GM06990 (cell line): ENCODE measurements around the gene FOXC2.

Source experiments
- DNase-seq: peaks from one replicate; pipeline ENCODE4 v3.0.0-alpha.2; 2011; ENCODE audit not compliant: insufficient read length; ENCODE audit errors: extremely low read depth
- H3K27me3 ChIP-seq: replicated peaks from 2 replicates; pipeline ENCODE4 v1.6.0; 2011; ENCODE audit warnings: low read length; ENCODE audit not compliant: control insufficient read depth, insufficient read depth
- H3K36me3 ChIP-seq: 2 replicates; pipeline ENCODE4 v1.5.1; 2011; ENCODE audit warnings: low read length; ENCODE audit not compliant: control insufficient read depth, insufficient read depth
- H3K4me3 ChIP-seq: replicated peaks from 2 replicates; pipeline ENCODE4 v1.5.1; 2011; ENCODE audit warnings: low read depth, mild to moderate bottlenecking, control low read depth, low read length
- CTCF ChIP-seq: IDR thresholded peaks from 2 replicates; pipeline ENCODE4 v1.5.1; 2011; ENCODE audit warnings: low read length, control low read depth, mild to moderate bottlenecking, inconsistent platforms; ENCODE audit not compliant: insufficient read depth, poor library complexity, severe bottlenecking

FOXC2 gene

GRCh38 chr16:86525696-86526095, 40.9 kb upstream of the FOXC2 start:
- TF ChIP-seq CTCF, result no peak
- Histone ChIP-seq H3K27me3 (no peaks in the 10 kb centered on the region), H3K36me3 (no peaks in the 10 kb centered on the region), H3K4me3 (no peak overlapping the region)
- DNase-seq, result no peak

- DNase-seq, result no peak
- Histone ChIP-seq H3K4me3 (no peak overlapping the region), H3K27me3 (no peaks in the 10 kb centered on the region), H3K36me3 (peaks cover 2% of the 10 kb centered on the region; the same call in 1 of the 2 replicates)
- no peak for TF ChIP-seq CTCF
These were observed 39.3 kb upstream of the FOXC2 start for GRCh38 chr16:86527366-86527765.

GRCh38 chr16:86528061-86528929, 38.3 kb upstream of the FOXC2 start:
- DNase-seq, result no peak
- TF ChIP-seq CTCF, result no peak
- H3K4me3 ChIP-seq, result no peak overlapping the region
- H3K36me3 ChIP-seq, result peaks cover 2% of the 10 kb centered on the region; the same call in 1 of the 2 replicates
- no peaks in the 10 kb centered on the region for H3K27me3 ChIP-seq

- no peak overlapping the region for H3K4me3 ChIP-seq
- TF ChIP-seq CTCF, result no peak
- DNase-seq, result no peak
- no peaks in the 10 kb centered on the region for H3K27me3 ChIP-seq
- H3K36me3 ChIP-seq, result peaks cover 2% of the 10 kb centered on the region; the same call in 1 of the 2 replicates
These were observed 37.5 kb upstream of the FOXC2 start for GRCh38 chr16:86529160-86529559.

GRCh38 chr16:86530251-86531190, 36.1 kb upstream of the FOXC2 start:
- no peak for DNase-seq
- no peak for TF ChIP-seq CTCF

More at GRCh38 chr16:86530251-86531190, 36.1 kb upstream of the FOXC2 start:
- Histone ChIP-seq H3K27me3 (no peaks in the 10 kb centered on the region), H3K36me3 (peaks cover 2% of the 10 kb centered on the region; the same call in 1 of the 2 replicates), H3K4me3 (no peak overlapping the region)
